Breast epithelium (tissue), 4 donors: ENCODE results near the gene TYRO3. TPM values are rescaled to one million over a fixed set of nuclear protein-coding genes. Genes with fewer than 3 reads are reported as not detected.

Source experiments
- DNase-seq, 2 donors: peaks; one replicate each; pipeline ENCODE4 v3.0.0-alpha.2; 2019; ENCODE audit warnings: low spot score in 2 of 2
- H3K27ac ChIP-seq, 2 donors: fragments of 200-600 bp; sonication (generic) in 1 of 2; one replicate each; pipeline ENCODE4 v1.5.1; 2016 to 2019; ENCODE audit warnings: mild to moderate bottlenecking in 1 of 2
- H3K27me3 ChIP-seq, 2 donors: fragments of 200-600 bp; sonication (generic) in 1 of 2; one replicate each; pipeline versions ENCODE4 v1.5.1 to v1.6.0; 2017 to 2019; ENCODE audit warnings: control low read depth in 1 of 2, mild to moderate bottlenecking in 1 of 2
- H3K36me3 ChIP-seq: fragments of 200-600 bp; one replicate; pipeline ENCODE4 v1.5.1; 2019
- H3K4me1 ChIP-seq, 2 donors: fragments of 200-600 bp; sonication (generic); one replicate each; pipeline ENCODE4 v1.5.1; 2016 to 2019; ENCODE audit warnings: control low read depth in 1 of 2
- H3K4me3 ChIP-seq, 3 donors: fragments of 200-600 bp; sonication (generic); 1 replicate in 2 of 3; 2 replicates in 1 of 3; pipeline ENCODE4 v1.5.1; 2016 to 2019; ENCODE audit warnings: mild to moderate bottlenecking in 3 of 3, moderate library complexity in 2 of 3
- H3K9me3 ChIP-seq, 2 donors: fragments of 200-600 bp; sonication (generic) in 1 of 2; one replicate each; pipeline ENCODE4 v1.5.1; 2016 to 2019; ENCODE audit warnings: control low read depth in 1 of 2
- POLR2A ChIP-seq: fragments of 450-650 bp; IDR thresholded peaks from one replicate; pipeline ENCODE4 v1.6.1; 2016; ENCODE audit warnings: antibody characterized with exemption, mild to moderate bottlenecking, moderate library complexity
- POLR2AphosphoS5 ChIP-seq, 3 donors: sonication (generic); formaldehyde crosslinking; IDR thresholded peaks; one replicate each; pipeline ENCODE4 v1.6.1; 2017; ENCODE audit warnings: antibody characterized with exemption in 3 of 3
- intact Hi-C: fragments of 100-400 bp; cut with DNase I; formaldehyde crosslinking; loops from one replicate; pipeline ENCODE4 v1.15.1; 2023; ENCODE audit warnings: low total_unique reads
- total RNA-seq, 3 donors: library from RNA; depleted of rRNA; stranded (reverse); fragments of >200 nt; gene quantifications; one replicate each; pipeline ENCODE4 v1.1.0, GENCODE V29; 2016
- TF ChIP-seq, protein P1 (sequence below), 3 donors: fragments of 450-650 bp; IDR thresholded peaks; one replicate each; pipeline ENCODE4 v1.5.1; 2016 to 2017; ENCODE audit warnings: antibody characterized with exemption in 3 of 3, mild to moderate bottlenecking in 3 of 3, moderate library complexity in 3 of 3

TYRO3 gene
- total RNA-seq, 3 donors from 2014 or later, result 6.9 to 36.8 (median 8.8) TPM

DNA sequence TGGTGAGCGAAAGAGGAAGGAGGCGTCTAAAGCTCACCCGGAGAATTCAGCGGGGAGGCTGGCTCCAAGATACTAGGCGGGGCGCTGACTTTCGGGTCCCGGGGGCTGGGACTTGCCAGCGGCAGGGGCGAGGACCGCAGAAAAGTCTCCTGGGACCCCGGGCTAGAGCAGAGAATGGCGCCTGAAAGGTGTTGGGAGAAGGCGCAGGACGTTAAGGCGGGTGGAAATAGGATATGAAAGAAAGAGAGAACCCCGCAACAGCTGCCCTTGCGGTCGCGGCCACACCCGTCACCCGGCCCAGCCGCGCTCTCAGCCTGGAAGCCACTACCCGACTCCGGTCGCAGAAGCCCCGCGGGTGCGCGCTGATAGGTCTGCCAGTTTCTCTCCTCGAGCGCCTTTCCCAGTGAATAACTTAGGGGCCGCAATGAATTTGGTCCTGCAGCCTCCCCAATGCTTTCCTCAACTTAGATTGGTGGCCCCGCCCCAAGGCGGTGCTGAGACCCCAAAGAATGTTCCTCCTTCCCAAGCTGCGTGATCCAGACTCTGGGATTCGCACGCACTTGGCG is 46.0 kb upstream of the TYRO3 start:
- peaks cover 9 to 32% of the 10 kb centered on the region in 2 donors for H3K27me3 ChIP-seq
- no peak for TF ChIP-seq POLR2A
- no peak overlapping the region for H3K27ac ChIP-seq
- H3K9me3 ChIP-seq, result no peaks in the 10 kb centered on the region
- H3K4me1 ChIP-seq, result peaks cover 8 to 9% of the 10 kb centered on the region in 2 donors
- DNase-seq, result no peak
- H3K4me3 ChIP-seq, result peak overlapping the region; percentile 26 to 56 (median 43)
- intact Hi-C loops, result no loop called here
- no peaks in the 10 kb centered on the region for H3K36me3 ChIP-seq

DNA sequence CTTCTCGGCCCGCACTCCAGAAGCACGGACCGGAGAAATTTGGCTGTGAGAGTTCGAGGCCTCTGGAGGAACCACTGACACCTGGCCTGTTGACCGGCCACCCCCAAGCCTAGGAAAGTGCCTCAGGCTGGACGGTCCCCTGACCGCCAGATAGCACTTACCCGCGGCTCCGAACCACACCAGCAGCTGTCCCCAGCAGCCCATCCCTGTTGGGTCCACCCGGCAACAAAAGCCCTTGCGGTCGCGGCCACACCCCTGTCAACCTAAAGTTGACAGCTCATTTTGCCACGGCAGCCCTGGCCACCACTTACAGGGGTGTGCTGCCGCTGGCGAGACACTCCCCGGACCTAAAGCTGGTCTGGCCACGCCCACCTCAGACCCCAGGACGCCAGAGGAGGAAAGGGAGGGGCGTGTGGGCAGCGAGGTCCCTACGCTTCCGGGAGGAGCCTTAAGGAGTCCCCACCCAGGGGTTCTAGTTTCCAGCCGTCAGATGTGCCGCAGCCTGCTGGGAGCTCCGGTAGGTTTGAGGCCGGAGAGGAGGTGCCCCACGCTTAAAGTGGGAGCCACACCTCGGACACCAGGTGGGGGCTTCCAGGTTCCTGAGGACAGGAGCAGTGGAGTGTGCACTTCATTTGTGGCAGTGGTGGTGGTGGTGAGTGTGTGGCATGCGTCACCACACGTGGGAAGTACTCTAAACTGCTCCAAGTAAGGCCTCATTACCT is 45.3 kb upstream of the TYRO3 start, which contains the start of gene LTK:
LTK (minus strand) TSS at position 322 of the 722 bp plus-strand sequence; CDS start at position 204, 118 bp downstream.
- H3K9me3 ChIP-seq, result no peaks in the 10 kb centered on the region
- peaks cover 9 to 32% of the 10 kb centered on the region in 2 donors for H3K27me3 ChIP-seq
- no peak for TF ChIP-seq POLR2A
- no peak for DNase-seq
- H3K4me1 ChIP-seq, result peaks cover 8 to 9% of the 10 kb centered on the region in 2 donors
- H3K27ac ChIP-seq, result no peak within 1 kb of the TSS
- intact Hi-C loops, result no loop called here
- no peaks in the 10 kb centered on the region for H3K36me3 ChIP-seq
- peak within 1 kb of the TSS; percentile 26 to 56 (median 43) for H3K4me3 ChIP-seq

DNA sequence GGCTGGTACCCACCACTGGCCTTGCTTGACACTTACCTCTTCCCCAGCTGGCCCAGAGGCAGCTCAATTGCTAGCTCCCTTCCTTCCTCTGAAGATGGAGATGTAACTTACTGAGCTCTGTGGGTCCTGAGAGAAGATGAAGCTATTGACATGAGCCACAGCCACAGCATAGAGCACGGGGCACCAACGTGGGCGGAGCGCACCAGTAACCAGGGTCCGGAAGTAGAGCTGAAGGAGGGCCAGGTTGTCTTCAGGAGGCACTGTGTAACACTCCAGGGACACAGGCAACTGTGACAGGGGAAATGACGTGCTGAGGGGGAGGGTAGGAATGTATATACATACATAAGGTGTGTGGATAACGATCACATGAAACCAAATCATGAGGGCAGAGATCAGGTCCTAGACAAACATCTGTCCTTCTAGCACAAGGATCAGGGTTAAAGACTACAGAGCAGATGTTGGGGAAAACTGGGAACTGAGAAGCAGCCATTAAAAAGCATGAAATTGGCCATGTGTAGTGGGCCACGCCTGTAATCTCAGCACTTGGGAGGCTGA is 41.0 kb upstream of the TYRO3 start:
- no peak for DNase-seq
- Histone ChIP-seq H3K36me3 (no peaks in the 10 kb centered on the region), H3K4me3 (no peak overlapping the region), H3K27me3 (peaks cover 0 to 10% of the 10 kb centered on the region in 2 donors), H3K4me1 (no peaks in the 10 kb centered on the region), H3K9me3 (no peaks in the 10 kb centered on the region), H3K27ac (no peak overlapping the region)
- intact Hi-C loops, result no loop called here
- TF ChIP-seq, protein P1, sequence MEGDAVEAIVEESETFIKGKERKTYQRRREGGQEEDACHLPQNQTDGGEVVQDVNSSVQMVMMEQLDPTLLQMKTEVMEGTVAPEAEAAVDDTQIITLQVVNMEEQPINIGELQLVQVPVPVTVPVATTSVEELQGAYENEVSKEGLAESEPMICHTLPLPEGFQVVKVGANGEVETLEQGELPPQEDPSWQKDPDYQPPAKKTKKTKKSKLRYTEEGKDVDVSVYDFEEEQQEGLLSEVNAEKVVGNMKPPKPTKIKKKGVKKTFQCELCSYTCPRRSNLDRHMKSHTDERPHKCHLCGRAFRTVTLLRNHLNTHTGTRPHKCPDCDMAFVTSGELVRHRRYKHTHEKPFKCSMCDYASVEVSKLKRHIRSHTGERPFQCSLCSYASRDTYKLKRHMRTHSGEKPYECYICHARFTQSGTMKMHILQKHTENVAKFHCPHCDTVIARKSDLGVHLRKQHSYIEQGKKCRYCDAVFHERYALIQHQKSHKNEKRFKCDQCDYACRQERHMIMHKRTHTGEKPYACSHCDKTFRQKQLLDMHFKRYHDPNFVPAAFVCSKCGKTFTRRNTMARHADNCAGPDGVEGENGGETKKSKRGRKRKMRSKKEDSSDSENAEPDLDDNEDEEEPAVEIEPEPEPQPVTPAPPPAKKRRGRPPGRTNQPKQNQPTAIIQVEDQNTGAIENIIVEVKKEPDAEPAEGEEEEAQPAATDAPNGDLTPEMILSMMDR (IDR thresholded peaks at IDR 0.05), result no peak
- TF ChIP-seq POLR2A (no peak), POLR2AphosphoS5 (IDR thresholded peaks at IDR 0.05) (no peak)

DNA sequence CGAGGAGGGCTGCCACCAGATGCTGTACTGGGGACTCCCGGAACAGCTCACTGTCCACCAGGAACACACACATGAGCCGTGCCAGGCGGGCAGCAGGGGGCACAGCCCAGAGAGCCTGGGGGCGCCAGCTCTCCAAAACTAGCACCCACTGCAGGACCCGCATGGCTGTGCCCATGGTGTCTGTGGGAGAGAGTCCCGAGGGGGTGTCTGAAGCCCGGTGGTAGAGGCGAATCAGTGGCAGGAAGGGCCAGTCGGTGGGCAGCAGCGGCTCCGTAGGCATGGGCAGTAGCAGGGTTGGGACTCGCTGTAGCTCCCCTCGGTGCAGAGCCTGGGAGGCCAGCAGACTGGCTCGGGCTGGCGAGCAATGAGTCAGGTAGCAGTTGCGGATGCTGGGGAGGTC is 38.4 kb upstream of the TYRO3 start:
- Histone ChIP-seq H3K36me3 (no peaks in the 10 kb centered on the region), H3K27ac (no peak overlapping the region), H3K27me3 (no peaks in the 10 kb centered on the region), H3K4me3 (no peak overlapping the region), H3K9me3 (no peaks in the 10 kb centered on the region), H3K4me1 (no peaks in the 10 kb centered on the region)
- no peak for DNase-seq
- intact Hi-C loops, result no loop called here
- TF ChIP-seq, protein P1 (IDR thresholded peaks at IDR 0.05), result no peak
- TF ChIP-seq POLR2A, result no peak
- no peak for TF ChIP-seq POLR2AphosphoS5 (IDR thresholded peaks at IDR 0.05)

DNA sequence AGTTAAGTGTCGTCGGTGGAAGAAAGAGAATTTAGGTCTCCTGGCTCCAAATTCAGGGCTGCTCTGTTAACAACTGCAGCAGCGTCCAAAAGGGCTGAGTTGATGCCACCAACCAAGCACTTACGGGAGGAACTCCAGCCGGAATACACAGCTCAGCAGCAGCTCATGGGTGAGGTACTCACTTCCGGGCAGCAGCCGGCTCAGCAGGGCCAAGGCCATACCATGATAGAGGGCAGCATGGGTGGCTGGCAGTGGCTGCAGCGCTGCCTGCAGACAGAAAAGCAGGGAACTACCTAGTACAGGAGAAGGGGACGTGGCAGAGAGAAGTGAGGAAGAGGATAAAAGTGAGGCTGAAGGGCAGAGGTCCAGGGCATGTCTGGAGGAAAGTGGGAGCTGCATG is 37.4 kb upstream of the TYRO3 start:
- DNase-seq, result no peak
- no peak for TF ChIP-seq POLR2AphosphoS5 (IDR thresholded peaks at IDR 0.05)
- TF ChIP-seq POLR2A, result no peak
- TF ChIP-seq, protein P1 (IDR thresholded peaks at IDR 0.05), result no peak
- intact Hi-C loops, result no loop called here

DNA sequence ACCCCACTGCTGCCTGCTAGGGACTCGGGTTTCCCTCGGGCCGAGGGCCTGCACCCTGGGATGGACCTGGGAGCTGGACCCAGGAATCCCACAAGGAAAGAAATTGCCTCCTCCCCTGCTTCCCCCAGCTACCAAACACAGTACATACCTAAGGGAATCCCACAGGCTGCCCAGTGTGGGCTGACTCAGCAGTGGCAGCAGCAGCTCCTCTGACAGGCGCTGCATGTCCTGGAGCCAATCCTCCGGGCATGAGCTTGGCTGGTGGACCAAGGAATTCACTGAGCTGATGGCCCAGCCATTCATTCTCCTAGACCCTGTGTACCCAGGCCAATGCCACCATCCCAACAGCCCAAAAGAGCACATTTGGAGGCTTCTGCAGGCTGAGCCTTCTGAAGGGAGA is 35.9 kb upstream of the TYRO3 start:
- H3K4me1 ChIP-seq, result no peaks in the 10 kb centered on the region
- H3K27me3 ChIP-seq, result no peaks in the 10 kb centered on the region
- H3K36me3 ChIP-seq, result peaks cover 10% of the 10 kb centered on the region
- intact Hi-C loops, result no loop called here
- no peak for DNase-seq
- TF ChIP-seq POLR2A (no peak), POLR2AphosphoS5 (IDR thresholded peaks at IDR 0.05) (no peak)
- TF ChIP-seq, protein P1 (IDR thresholded peaks at IDR 0.05), result no peak
- no peak overlapping the region for H3K27ac ChIP-seq
- H3K9me3 ChIP-seq, result no peaks in the 10 kb centered on the region
- no peak overlapping the region for H3K4me3 ChIP-seq

More for the DNA sequence above, 37.4 kb upstream of the TYRO3 start:
- Histone ChIP-seq H3K36me3 (no peaks in the 10 kb centered on the region), H3K9me3 (no peaks in the 10 kb centered on the region), H3K27ac (no peak overlapping the region), H3K27me3 (no peaks in the 10 kb centered on the region), H3K4me1 (no peaks in the 10 kb centered on the region), H3K4me3 (no peak overlapping the region)
